Measurements from ENCODE around the gene RPS19.

RPS19 gene

DNA sequence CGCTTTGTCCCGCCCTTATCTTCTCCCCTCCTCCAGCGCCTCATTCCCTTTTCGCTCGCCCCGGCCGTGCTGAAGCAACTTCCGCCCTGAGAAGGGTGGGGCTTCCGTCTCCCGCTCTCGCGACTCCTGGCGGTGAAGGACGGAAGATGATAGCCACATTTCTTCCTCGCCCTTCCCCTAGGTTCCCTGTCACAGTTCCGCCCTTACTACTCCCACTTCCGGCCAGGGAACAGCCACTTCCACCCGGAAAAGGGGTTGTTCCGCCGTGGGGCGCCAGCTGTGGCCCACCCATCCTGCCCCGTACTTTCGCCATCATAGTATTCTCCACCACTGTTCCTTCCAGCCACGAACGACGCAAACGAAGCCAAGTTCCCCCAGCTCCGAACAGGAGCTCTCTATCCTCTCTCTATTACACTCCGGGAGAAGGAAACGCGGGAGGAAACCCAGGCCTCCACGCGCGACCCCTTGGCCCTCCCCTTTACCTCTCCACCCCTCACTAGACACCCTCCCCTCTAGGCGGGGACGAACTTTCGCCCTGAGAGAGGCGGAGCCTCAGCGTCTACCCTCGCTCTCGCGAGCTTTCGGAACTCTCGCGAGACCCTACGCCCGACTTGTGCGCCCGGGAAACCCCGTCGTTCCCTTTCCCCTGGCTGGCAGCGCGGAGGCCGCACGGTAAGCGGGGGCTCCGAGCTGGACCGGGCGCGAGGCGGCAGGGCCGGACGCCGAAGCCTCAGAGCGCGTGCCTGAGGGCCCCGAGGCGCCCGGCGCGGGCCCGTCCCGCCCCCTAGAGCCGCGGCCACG, at the start of gene RPS19:
Gene RPS19 (plus strand): TSS at position 638 of the 801 bp plus-strand sequence. CDS start 520 bp downstream, outside the sequence.
- DNase-seq (ENCODE audit: low read depth): peak; percentile 97

DNA sequence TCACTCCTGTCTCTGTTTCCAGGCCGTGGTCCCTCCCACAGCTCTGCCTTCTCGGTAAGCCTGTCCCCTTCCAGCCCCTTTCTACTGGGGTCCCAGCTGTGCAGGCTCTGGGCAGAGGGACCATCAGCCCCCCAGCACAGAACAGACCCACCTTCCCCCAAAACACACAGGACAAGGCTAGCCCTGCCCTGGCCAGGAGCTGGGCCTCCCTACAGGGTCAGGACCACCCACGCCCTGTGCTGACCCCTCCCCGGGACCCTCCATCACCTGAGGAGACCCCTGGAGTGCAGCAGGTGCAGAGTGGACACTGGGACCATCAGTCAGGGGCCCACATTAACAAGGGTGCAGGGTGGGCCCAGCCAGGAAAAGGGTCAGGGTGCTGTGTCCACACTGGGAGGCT, 49.8 kb upstream of the RPS19 start:
- DNase-seq (ENCODE audit: low read depth): no peak

DNA sequence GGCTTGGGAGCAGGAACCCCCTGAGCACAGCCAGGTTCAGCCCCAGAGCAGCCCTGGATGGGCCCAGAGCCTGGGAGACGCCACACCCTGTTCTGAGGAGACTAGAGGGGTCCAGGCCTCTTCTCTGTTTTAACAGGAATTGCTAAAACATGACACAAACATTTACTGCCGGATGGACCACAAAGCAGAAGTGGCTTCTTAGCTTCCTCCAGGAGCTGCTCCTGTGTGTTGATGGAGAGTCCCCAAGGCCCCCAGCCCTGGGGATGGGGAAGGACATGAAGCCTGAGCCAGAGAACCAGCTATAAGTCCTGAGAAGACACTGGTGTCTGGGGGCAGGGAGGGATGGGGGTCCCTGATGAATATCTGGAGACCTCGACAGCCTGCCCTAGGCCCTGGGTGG, 49.0 kb upstream of the RPS19 start:
- DNase-seq (ENCODE audit: low read depth): no peak

DNA sequence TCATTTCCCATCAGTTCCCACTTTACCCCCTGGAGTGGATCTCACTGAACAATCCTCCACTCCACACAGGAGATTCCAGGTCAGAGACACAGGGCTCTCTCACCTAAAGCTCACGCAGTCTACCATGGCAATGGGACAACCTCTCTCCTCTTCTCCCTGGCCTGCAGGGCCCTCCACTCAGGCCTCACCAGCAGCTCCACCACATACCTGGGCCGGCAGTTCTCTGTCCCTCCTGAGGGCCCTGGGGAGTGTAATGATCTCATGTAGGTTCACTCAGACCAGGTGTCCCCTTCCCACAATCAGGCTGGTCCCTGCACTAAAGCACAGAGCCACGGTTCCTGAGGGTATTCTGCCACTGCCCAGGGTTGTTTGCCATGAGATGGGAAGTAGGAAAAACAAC, 48.1 kb upstream of the RPS19 start:
- no peak for DNase-seq (ENCODE audit: low read depth)

DNA sequence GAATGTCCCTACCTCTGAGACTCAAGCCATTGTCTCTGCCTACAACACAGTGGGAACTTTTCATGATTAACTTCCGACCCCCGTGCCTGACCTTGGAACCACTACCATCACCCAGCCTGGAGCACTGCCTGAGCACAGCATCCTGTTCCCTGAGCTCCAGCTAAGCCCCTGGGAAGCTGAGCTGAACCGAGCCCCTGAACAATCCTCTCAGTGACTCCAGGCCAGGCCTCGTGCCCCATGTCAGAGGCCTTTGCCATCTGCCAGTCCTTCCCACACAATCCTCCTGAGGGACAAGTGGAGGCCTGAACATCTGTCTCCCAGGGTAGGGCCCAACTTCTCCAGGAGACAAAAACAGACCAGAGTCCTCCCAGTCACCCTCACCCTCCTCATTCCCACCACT, 46.1 kb upstream of the RPS19 start:
- no peak for DNase-seq (ENCODE audit: low read depth)

DNA sequence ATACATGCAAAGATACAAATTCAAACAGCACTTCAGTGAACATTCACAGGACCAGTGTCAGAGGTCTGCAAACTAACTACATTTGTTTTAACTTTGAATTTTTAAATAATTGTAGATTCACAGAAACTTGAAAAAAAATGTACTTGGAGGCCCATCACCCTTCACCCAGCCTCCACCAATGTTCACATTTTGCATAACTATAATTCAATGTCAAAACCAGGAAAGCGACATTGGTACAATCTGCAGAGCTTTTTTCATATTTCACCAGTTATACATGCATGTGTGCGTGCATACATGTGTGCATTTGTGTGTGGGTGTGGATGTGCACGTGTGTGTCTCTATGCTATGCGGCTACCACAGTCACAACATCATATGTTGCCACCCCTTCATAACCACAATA, 44.8 kb upstream of the RPS19 start:
- no peak for DNase-seq (ENCODE audit: low read depth)

DNA sequence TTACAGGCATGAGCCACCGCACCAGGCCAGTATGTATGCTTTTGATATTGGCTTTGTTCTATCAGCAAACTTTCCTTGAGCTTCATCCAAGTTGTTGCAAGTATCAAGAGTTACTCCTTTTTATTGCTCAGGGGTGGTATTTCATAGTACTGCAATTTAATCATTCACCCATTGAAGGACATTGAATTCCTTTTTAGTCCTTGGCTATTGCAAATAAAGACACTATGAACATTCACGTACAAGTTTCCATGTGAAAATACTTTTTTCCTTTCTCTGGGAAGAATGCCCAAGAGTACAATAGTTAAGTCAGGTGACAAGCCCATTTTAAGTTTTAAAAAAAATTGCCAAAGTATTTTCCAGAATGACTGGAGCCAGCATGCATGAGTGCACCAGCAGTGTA, 43.3 kb upstream of the RPS19 start:
- DNase-seq (ENCODE audit: low read depth): no peak

DNA sequence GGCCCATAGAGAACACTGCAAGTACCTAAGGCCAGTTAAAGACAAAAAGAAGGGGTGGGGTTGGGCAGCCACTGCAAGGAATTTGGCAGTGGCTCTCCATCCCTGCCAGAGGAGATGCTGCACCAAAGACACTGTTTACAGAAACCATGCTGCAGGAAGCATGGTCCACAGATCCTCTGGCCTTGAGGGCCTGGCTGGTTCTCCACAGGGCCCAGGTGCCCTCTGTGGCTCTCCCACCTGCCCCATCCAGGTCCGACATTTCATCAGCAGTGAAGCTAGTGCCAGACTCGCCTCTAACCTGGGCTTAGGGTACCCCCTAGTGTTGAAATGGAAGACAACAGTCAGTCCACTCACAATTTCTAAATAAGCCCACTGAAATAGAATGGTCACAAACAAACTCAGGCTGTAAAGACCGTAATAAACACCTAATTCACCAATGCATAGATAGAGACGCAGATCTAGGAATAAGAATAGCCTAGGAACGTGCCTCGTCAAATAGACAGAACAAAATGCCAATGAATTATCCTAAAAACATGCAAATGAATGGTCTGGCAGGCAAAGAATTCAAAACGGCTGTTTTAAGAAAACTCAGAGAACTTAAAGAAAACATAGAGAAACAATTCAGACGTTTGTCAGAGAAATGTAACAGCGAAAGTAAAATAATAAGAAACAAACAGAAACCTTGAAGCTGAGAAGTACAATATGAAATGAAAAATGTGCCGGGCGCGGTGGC, 38.9 kb upstream of the RPS19 start:
- peak; percentile 30 for DNase-seq (ENCODE audit: low read depth)

DNA sequence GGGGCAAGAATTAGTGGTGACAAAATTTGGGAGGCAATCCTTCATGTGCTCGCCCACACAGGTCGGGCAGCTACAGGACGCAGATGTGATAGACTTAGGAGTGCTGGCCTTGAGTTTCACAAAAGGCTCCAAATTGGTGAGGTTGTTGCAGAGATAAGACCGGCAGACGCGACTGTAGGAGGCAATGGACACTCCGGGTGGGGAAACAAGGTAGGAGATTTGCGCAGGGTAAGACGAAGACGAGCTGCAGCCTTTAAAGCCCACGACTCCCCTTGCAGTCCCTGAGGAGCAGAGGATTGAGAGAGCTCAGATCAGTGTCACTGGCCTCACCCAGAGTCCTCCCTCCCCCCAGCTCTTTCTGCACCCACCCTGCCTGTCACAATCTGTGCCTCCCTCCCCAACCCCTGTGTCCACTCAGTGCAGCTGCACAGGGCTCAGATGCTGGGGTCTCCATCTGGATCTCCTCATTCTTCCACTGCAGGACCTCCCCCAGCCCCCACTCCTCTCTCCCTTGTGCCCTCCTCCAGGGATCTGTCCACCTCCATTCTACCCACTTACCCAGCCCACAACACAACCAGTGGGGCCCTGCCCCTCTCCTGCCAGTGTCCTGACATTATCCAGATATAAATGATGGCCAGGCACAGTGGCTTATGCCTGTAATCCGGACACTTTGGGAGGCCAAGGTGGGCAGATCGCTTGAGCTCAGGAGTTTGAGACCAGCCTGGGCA, 21.9 kb upstream of the RPS19 start:
- DNase-seq (ENCODE audit: low read depth): no peak

DNA sequence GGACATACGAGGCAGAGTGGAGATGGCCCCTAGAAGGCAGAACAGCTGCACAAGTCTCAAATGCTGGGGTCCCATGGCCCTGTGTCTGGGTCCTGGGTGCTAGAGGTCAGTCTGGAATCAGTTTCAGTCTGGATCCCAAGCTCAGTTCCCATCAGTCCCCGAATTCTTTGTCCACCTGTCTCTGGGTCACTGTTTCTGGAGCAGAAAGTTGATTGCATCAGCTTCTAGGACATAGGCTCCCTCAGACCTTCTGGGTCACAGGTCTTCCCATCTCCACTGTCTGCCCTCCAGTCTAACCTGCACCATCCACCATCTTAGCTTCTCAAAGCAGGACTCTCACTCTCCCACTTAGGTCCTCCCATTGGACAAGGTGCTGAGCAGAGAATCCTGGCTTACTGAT, 20.8 kb upstream of the RPS19 start:
- DNase-seq (ENCODE audit: low read depth): no peak

DNA sequence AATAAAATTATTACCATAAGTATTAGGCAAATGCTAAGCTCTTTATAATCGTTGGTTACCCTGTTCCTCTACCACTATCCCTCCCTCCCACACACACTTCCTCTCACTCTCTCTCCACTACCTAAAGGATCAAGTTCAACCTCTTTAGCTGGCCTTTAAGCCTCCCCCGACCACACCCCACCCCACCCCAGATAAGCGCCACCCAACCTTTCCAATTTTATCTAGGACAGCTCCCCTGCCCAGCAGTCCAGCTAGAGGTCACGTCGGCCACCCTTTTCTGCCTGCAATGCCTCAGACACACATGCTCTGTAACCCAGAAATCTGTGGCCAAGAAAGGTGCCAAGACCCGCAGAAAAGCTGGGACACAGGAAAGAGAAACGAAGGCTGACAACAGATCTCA, 16.7 kb upstream of the RPS19 start:
- DNase-seq (ENCODE audit: low read depth): no peak

DNA sequence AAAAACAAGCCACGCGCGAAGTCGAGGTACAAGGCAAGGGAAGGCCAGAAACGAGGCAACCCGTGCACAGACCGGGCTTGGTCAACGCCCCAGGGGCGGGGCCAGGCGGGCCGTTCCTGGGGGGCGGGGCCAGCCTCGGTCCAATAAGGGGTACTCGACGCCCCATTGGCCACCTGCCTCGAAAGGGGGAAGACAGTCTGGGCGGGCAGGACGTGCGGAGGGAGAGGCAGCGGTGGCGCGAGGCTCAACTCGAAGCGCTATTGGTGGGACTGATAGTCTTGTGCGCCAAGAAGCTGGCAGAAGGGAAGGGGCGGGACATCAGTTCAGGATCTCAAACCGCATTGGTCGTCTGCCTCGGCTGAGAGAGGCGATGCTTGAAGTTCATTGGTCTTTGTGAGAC, 15.5 kb upstream of the RPS19 start, which contains the start of gene LYPD4:
Gene LYPD4 (minus strand): TSS at position 83 of the 400 bp plus-strand sequence. CDS start 5,398 bp downstream, outside the sequence.
- DNase-seq (ENCODE audit: low read depth): no peak

DNA sequence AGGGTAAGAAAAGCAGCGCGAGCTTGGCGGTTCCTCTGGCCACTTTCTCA, 15.2 kb upstream of the RPS19 start, which contains the start of gene DMRTC2:
Gene DMRTC2 (plus strand): TSS at position 42 of the 50 bp plus-strand sequence. CDS start 2,387 bp downstream, outside the sequence.
- DNase-seq (ENCODE audit: low read depth): no peak

DNA sequence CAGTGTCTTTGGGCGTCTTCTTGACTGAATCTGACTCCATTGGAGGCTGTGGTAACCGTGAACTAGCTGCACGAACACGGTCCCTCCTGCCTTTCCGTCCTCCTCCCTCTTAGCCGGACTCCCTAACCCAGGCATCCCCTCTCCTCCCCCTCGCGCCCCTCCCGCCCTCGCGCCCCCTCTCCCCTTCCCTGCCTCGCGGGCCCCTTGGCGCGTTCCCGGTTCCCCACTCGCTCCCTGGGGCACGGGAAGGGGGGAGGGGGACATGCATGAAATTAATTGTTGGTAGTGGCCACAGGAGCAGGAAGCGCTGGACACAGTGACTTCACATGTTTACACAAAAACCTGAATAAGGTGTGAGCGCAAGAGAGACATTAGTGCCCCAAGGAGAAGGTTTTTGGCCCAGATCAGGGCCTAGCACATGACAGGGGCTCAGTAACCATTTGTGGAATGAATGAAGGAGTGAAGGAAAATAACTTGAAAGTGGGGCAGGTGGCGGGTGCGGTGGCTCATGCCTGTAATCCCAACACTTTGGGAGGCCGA, 14.9 kb upstream of the RPS19 start:
- no peak for DNase-seq (ENCODE audit: low read depth)

DNA sequence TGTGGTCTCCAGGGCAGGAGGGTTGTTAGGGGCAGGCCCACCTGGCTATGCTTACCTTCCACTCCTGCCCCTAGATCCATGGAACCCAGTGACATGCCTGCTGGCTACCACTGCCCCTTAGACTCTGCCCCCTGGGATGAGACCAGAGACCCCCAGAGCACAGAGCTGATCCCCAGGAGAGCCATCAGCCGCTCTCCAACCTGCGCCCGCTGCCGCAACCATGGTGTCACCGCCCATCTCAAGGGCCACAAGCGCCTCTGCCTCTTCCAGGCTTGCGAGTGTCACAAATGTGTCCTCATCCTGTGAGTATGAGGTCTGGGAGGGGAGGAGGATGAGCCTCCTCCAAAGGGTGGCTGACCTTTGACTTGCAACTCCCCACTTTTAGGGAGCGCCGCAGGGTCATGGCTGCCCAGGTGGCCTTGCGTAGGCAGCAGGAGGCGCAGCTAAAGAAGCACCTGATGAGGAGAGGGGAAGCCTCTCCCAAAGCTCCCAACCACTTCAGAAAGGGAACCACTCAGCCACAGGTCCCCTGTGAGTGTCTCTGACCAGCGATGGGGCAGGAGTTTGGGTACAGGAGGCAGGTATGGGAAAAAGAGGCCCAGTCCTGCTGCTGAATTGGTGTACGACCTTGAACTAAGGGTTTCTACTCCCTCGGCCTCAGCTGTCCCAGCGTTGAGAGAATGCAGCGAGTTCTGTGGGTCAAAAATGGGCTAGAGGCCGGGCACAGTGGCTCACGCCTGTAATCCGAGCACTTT, 12.5 kb upstream of the RPS19 start:
- no peak for DNase-seq (ENCODE audit: low read depth)

DNA sequence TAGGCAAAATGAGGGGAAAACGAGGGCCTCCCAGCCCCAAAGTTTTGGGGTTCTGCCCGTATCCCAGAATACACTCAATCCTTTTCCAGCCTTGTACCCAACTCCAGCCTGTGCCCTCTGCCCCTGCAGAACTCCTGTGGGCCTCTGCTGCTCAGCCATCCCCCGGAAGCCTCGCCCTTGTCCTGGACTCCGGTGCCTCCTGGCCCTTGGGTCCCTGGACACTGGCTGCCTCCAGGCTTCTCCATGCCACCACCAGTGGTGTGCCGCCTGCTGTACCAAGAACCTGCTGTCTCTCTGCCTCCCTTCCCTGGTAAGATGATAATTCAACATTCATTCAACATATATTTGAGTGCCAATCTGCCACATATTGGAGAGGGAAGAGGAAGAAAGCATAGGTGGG, 11.4 kb upstream of the RPS19 start:
- DNase-seq (ENCODE audit: low read depth): no peak

DNA sequence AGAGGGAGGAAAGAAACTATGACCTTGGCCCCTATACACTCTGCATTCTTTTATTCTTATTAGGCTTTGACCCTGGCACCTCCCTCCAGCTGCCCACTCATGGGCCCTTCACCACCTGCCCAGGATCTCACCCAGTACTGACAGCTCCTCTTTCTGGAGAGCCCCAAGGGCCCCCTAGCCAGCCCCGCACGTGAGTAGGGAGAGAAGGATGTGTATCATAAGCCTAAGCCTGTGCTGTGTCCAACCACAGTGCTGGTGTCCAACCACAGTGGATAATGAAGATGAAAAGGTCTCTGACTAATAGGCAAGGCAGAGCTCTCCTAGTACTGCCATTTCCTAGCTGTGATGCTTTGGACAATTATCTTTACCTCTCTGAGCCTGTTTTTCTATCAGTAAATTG, 11.0 kb upstream of the RPS19 start:
- no peak for DNase-seq (ENCODE audit: low read depth)

DNA sequence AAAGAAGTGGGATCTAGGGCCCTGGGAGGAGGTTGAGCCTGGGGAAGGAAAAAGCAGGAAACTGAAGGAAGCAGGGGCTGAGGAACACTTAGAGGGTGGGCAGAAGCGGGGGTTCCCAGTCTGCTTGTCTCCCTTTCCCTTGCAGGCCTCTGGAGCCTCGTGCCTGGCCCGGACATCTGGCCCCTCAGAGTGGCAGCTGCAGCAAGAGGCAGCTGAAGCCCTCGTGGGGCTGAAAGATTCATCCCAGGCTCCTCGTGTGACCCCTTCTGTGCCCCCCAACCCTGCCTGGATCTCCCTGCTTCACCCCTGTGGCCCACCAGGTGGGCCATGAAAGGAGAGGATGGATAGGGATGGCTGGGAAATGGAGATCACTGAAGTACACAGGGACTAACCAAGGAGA, 9.7 kb upstream of the RPS19 start:
- DNase-seq (ENCODE audit: low read depth): no peak

DNA sequence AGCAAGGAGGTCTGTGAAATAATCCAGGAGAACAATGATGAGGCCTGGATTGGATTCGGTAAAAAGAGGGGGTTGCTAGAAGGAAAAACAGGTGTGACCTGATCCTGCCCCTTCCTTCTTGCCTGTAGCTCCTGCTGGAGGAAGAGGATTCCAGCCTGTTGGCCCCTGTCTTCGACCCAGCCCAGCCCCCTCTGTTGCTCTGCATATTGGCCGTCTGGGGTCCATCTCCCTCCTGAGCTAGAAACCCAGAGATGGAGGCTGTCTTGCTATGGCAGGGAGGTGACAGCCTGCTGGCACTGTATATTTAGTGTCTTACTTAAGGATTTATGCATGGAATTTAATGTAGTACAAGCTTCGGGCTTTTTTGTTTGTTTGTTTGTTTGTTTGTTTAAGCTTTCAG, 8.6 kb upstream of the RPS19 start:
- DNase-seq (ENCODE audit: low read depth): no peak

DNA sequence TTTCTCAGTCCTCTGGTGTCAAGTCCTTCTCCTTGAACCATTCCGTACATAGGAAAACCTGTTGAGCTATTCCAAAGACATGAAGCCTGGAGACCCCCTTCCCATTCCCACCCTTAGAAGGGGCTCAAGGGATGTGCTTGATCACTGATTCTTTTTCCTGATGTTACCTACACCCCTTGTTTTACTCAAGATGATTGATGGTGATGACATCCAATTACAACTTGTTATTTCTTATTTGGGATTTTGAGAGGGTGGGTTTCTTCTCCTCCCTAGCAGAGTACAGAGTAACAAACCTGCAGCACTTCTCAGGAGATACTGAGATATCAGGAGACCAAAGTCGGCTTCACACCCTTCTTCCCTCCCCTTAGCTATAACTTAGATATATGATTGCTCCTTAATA, 6.7 kb upstream of the RPS19 start:
- DNase-seq (ENCODE audit: low read depth): no peak

DNA sequence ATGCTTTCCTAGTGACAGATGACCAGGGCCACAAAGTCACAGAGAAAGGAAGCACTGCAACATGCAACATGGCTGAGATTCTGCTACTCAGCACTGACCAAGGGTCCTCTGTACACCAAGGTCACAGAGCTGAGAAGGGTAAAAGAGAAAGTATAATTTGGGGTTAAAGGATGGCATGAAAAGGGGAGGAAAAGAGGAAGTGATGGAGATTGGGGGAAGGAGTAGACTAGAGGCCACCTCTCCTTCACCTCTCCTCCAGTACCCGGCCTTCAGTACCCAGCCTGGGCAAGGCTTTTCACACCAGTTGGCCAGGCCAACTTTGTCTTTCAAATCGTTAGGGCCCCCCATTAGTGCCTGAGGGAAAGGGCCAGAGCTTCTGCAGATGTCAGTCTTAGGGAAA, 6.3 kb upstream of the RPS19 start:
- no peak for DNase-seq (ENCODE audit: low read depth)

DNA sequence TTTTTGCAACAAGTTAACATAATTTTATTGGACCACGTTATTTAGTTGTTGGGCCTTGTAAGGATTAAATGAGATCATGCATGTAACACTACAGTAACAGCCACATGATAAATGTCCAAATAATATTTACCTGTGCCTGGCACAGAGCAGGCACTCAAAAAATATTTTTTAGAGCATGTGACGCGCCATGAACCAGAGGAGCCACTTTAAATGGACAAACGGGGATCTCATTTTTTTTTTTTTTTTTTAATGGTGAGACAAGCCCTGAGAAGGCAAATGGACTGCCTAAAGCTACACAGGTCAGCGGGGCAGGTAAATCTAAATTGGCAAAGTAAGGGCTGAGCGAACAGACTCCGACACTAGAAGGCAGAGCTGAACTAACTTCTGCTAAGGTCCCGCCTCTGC, 840 bp upstream of the RPS19 start:
- DNase-seq (ENCODE audit: low read depth): no peak
